ENCODE results near the gene PXYLP1.

PXYLP1 gene

GRCh38 chr3:141276398-141276797, 44.8 kb downstream of the PXYLP1 start:
- no peaks in the 10 kb centered on the region for H3K4me1 ChIP-seq (ENCODE audit: control insufficient read depth, low read depth, low read length)

GRCh38 chr3:141277451-141277850, 45.8 kb downstream of the PXYLP1 start:
- Histone ChIP-seq H3K4me3 (ENCODE audit: low read length) (no peak overlapping the region), H3K27me3 (ENCODE audit: control insufficient read depth, insufficient read depth, low read length) (no peaks in the 10 kb centered on the region), H3K9me3 (ENCODE audit: control insufficient read depth, low read depth, low read length) (no peaks in the 10 kb centered on the region), H3K27ac (ENCODE audit: low read length) (no peak overlapping the region), H3K4me1 (ENCODE audit: control insufficient read depth, low read depth, low read length) (no peaks in the 10 kb centered on the region), H3K36me3 (ENCODE audit: control insufficient read depth, low read depth, low read length) (peaks cover 15% of the 10 kb centered on the region), H3K9ac (ENCODE audit: low read length) (no peak overlapping the region)

More at GRCh38 chr3:141276398-141276797, 44.8 kb downstream of the PXYLP1 start:
- Histone ChIP-seq H3K9ac (ENCODE audit: low read length) (no peak overlapping the region), H3K27me3 (ENCODE audit: control insufficient read depth, insufficient read depth, low read length) (no peaks in the 10 kb centered on the region), H3K36me3 (ENCODE audit: control insufficient read depth, low read depth, low read length) (peaks cover 13% of the 10 kb centered on the region), H3K9me3 (ENCODE audit: control insufficient read depth, low read depth, low read length) (no peaks in the 10 kb centered on the region), H3K27ac (ENCODE audit: low read length) (no peak overlapping the region), H3K4me3 (ENCODE audit: low read length) (no peak overlapping the region)

- no peak overlapping the region for H3K9ac ChIP-seq (ENCODE audit: low read length)
- H3K36me3 ChIP-seq (ENCODE audit: control insufficient read depth, low read depth, low read length), result peaks cover 15% of the 10 kb centered on the region
Observed at GRCh38 chr3:141278196-141279076, 46.8 kb downstream of the PXYLP1 start.

GRCh38 chr3:141279077-141279967, 47.7 kb downstream of the PXYLP1 start:
- Histone ChIP-seq H3K36me3 (ENCODE audit: control insufficient read depth, low read depth, low read length) (peaks cover 14% of the 10 kb centered on the region), H3K27me3 (ENCODE audit: control insufficient read depth, insufficient read depth, low read length) (no peaks in the 10 kb centered on the region), H3K4me1 (ENCODE audit: control insufficient read depth, low read depth, low read length) (no peaks in the 10 kb centered on the region), H3K27ac (ENCODE audit: low read length) (no peak overlapping the region), H3K4me3 (ENCODE audit: low read length) (no peak overlapping the region), H3K9me3 (ENCODE audit: control insufficient read depth, low read depth, low read length) (no peaks in the 10 kb centered on the region), H3K9ac (ENCODE audit: low read length) (no peak overlapping the region)

More at GRCh38 chr3:141278196-141279076, 46.8 kb downstream of the PXYLP1 start:
- no peak overlapping the region for H3K4me3 ChIP-seq (ENCODE audit: low read length)
- H3K4me1 ChIP-seq (ENCODE audit: control insufficient read depth, low read depth, low read length), result no peaks in the 10 kb centered on the region
- no peaks in the 10 kb centered on the region for H3K27me3 ChIP-seq (ENCODE audit: control insufficient read depth, insufficient read depth, low read length)
- H3K9me3 ChIP-seq (ENCODE audit: control insufficient read depth, low read depth, low read length), result no peaks in the 10 kb centered on the region
- no peak overlapping the region for H3K27ac ChIP-seq (ENCODE audit: low read length)

- Histone ChIP-seq H3K9ac (ENCODE audit: low read length) (no peak overlapping the region), H3K4me3 (ENCODE audit: low read length) (no peak overlapping the region), H3K27me3 (ENCODE audit: control insufficient read depth, insufficient read depth, low read length) (no peaks in the 10 kb centered on the region), H3K27ac (ENCODE audit: low read length) (no peak overlapping the region), H3K9me3 (ENCODE audit: control insufficient read depth, low read depth, low read length) (no peaks in the 10 kb centered on the region), H3K4me1 (ENCODE audit: control insufficient read depth, low read depth, low read length) (no peaks in the 10 kb centered on the region), H3K36me3 (ENCODE audit: control insufficient read depth, low read depth, low read length) (peaks cover 14% of the 10 kb centered on the region)
Observed at GRCh38 chr3:141280086-141280485, 48.5 kb downstream of the PXYLP1 start.

GRCh38 chr3:141280690-141281089, 49.1 kb downstream of the PXYLP1 start:
- no peak overlapping the region for H3K4me3 ChIP-seq (ENCODE audit: low read length)
- peaks cover 17% of the 10 kb centered on the region for H3K36me3 ChIP-seq (ENCODE audit: control insufficient read depth, low read depth, low read length)
- no peak overlapping the region for H3K9ac ChIP-seq (ENCODE audit: low read length)
- H3K27me3 ChIP-seq (ENCODE audit: control insufficient read depth, insufficient read depth, low read length), result no peaks in the 10 kb centered on the region
- no peak overlapping the region for H3K27ac ChIP-seq (ENCODE audit: low read length)
- no peaks in the 10 kb centered on the region for H3K9me3 ChIP-seq (ENCODE audit: control insufficient read depth, low read depth, low read length)
- H3K4me1 ChIP-seq (ENCODE audit: control insufficient read depth, low read depth, low read length), result no peaks in the 10 kb centered on the region

GRCh38 chr3:141285570-141285969, 53.9 kb downstream of the PXYLP1 start:
- no peak overlapping the region for H3K4me3 ChIP-seq (ENCODE audit: low read length)
- H3K27ac ChIP-seq (ENCODE audit: low read length), result no peak overlapping the region
- H3K9ac ChIP-seq (ENCODE audit: low read length), result no peak overlapping the region
- H3K36me3 ChIP-seq (ENCODE audit: control insufficient read depth, low read depth, low read length), result peaks cover 24% of the 10 kb centered on the region
- no peaks in the 10 kb centered on the region for H3K4me1 ChIP-seq (ENCODE audit: control insufficient read depth, low read depth, low read length)
- no peaks in the 10 kb centered on the region for H3K27me3 ChIP-seq (ENCODE audit: control insufficient read depth, insufficient read depth, low read length)
- no peaks in the 10 kb centered on the region for H3K9me3 ChIP-seq (ENCODE audit: control insufficient read depth, low read depth, low read length)

GRCh38 chr3:141286856-141287255, 55.2 kb downstream of the PXYLP1 start:
- H3K36me3 ChIP-seq (ENCODE audit: control insufficient read depth, low read depth, low read length), result peaks cover 24% of the 10 kb centered on the region
- no peak overlapping the region for H3K9ac ChIP-seq (ENCODE audit: low read length)
- H3K27ac ChIP-seq (ENCODE audit: low read length), result no peak overlapping the region
- no peaks in the 10 kb centered on the region for H3K9me3 ChIP-seq (ENCODE audit: control insufficient read depth, low read depth, low read length)
- H3K4me3 ChIP-seq (ENCODE audit: low read length), result no peak overlapping the region
- no peaks in the 10 kb centered on the region for H3K4me1 ChIP-seq (ENCODE audit: control insufficient read depth, low read depth, low read length)
- H3K27me3 ChIP-seq (ENCODE audit: control insufficient read depth, insufficient read depth, low read length), result no peaks in the 10 kb centered on the region

GRCh38 chr3:141287326-141287725, 55.7 kb downstream of the PXYLP1 start:
- Histone ChIP-seq H3K4me3 (ENCODE audit: low read length) (no peak overlapping the region), H3K9me3 (ENCODE audit: control insufficient read depth, low read depth, low read length) (no peaks in the 10 kb centered on the region), H3K9ac (ENCODE audit: low read length) (no peak overlapping the region), H3K27ac (ENCODE audit: low read length) (no peak overlapping the region), H3K36me3 (ENCODE audit: control insufficient read depth, low read depth, low read length) (peaks cover 27% of the 10 kb centered on the region), H3K4me1 (ENCODE audit: control insufficient read depth, low read depth, low read length) (no peaks in the 10 kb centered on the region), H3K27me3 (ENCODE audit: control insufficient read depth, insufficient read depth, low read length) (no peaks in the 10 kb centered on the region)

GRCh38 chr3:141288336-141288990, 56.8 kb downstream of the PXYLP1 start:
- Histone ChIP-seq H3K36me3 (ENCODE audit: control insufficient read depth, low read depth, low read length) (peaks cover 35% of the 10 kb centered on the region), H3K27me3 (ENCODE audit: control insufficient read depth, insufficient read depth, low read length) (no peaks in the 10 kb centered on the region), H3K4me3 (ENCODE audit: low read length) (no peak overlapping the region), H3K27ac (ENCODE audit: low read length) (no peak overlapping the region), H3K9ac (ENCODE audit: low read length) (no peak overlapping the region), H3K9me3 (ENCODE audit: control insufficient read depth, low read depth, low read length) (no peaks in the 10 kb centered on the region), H3K4me1 (ENCODE audit: control insufficient read depth, low read depth, low read length) (no peaks in the 10 kb centered on the region)

GRCh38 chr3:141289228-141289772, 57.7 kb downstream of the PXYLP1 start:
- no peak overlapping the region for H3K9ac ChIP-seq (ENCODE audit: low read length)
- no peaks in the 10 kb centered on the region for H3K9me3 ChIP-seq (ENCODE audit: control insufficient read depth, low read depth, low read length)
- H3K4me1 ChIP-seq (ENCODE audit: control insufficient read depth, low read depth, low read length), result no peaks in the 10 kb centered on the region
- no peak overlapping the region for H3K4me3 ChIP-seq (ENCODE audit: low read length)
- H3K27ac ChIP-seq (ENCODE audit: low read length), result no peak overlapping the region
- H3K27me3 ChIP-seq (ENCODE audit: control insufficient read depth, insufficient read depth, low read length), result no peaks in the 10 kb centered on the region
- peaks cover 35% of the 10 kb centered on the region for H3K36me3 ChIP-seq (ENCODE audit: control insufficient read depth, low read depth, low read length)

All from iPS-18a (cell line).